HG03565 (cell line): ENCODE measurements around the gene BRK1.
"Not testable (repeated sequence)": the region's sequence is repeated elsewhere in the genome, so short reads cannot be mapped to it uniquely, and the experiment has no call there.

ENCODE experiments used
- ATAC-seq: cut with Tn5 transposase; IDR thresholded peaks from one replicate; pipeline ENCODE4 v1.9.1; 2021; ENCODE audit warnings: mild to moderate bottlenecking, moderate library complexity; ENCODE audit not compliant: unreplicated experiment

Gene BRK1

GRCh38 chr3:10176150-10176549, 60.7 kb downstream of the BRK1 start:
- ATAC-seq: not testable (repeated sequence)
